ENCODE data around the gene SCUBE1.

GRCh38 chr22:43168471-43169309 lies 174.5 kb downstream of the SCUBE1 start:
- TF ChIP-seq, protein P1, sequence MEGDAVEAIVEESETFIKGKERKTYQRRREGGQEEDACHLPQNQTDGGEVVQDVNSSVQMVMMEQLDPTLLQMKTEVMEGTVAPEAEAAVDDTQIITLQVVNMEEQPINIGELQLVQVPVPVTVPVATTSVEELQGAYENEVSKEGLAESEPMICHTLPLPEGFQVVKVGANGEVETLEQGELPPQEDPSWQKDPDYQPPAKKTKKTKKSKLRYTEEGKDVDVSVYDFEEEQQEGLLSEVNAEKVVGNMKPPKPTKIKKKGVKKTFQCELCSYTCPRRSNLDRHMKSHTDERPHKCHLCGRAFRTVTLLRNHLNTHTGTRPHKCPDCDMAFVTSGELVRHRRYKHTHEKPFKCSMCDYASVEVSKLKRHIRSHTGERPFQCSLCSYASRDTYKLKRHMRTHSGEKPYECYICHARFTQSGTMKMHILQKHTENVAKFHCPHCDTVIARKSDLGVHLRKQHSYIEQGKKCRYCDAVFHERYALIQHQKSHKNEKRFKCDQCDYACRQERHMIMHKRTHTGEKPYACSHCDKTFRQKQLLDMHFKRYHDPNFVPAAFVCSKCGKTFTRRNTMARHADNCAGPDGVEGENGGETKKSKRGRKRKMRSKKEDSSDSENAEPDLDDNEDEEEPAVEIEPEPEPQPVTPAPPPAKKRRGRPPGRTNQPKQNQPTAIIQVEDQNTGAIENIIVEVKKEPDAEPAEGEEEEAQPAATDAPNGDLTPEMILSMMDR (IDR thresholded peaks at IDR 0.05): no peak
- no peak for TF ChIP-seq POLR2A (IDR thresholded peaks at IDR 0.05)
- TF ChIP-seq POLR2AphosphoS5 (IDR thresholded peaks at IDR 0.05): no peak
